ENCODE measurements around the gene CDH15. TPM values are rescaled to one million over a fixed set of nuclear protein-coding genes. Genes with fewer than 3 reads are reported as not detected.
"Not testable (repeated sequence)": the region's sequence is repeated elsewhere in the genome, so short reads cannot be mapped to it uniquely, and the experiment has no call there.

Gene CDH15
- total RNA-seq, 1 donor from 2014 or later: 0.06 TPM

DNA sequence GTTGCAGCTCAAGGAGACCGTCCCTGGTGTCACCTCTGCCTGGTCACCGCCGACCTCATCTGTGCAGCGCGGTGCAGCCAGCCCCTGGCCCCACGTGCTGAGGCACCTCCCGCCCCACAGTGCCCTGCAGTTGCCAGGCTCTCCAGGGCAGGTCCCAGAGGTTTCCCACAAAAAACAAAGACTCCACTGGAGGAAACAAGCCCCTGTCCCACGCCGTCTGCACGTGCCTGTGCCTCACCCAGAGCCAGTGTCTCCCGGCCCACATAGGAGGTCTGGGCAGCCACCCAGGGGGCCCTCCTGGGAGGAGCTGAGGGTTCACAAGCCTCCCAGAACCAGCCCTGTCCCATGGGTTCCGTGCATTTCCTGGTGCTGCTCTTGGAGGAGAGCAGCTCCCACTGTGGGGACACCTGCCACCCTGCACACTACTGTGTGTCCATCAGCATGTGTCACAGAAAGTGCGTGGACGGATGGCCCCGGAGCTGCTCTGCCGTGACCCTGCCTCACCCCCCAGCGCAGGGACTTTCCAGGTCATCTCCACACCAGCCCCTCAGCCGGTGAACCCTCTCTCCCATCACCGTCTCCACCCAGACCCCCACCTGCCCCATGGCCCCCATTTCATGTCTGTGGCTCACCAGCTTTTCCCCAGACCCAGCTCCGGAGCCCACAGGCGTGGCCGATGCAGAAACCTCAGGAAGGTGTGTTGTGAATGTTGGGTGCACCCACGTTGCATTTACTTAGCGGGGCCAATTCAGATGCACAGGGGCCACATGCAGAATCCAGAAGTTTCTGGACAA is 17.0 kb upstream of the CDH15 start:
- no peak for DNase-seq (ENCODE audit: extremely low read depth, low read depth, low spot score)

- DNase-seq (ENCODE audit: extremely low read depth, low read depth, low spot score): peak; percentile 3
Measured at GRCh38 chr16:89155184-89155679, 16.3 kb upstream of the CDH15 start.

DNA sequence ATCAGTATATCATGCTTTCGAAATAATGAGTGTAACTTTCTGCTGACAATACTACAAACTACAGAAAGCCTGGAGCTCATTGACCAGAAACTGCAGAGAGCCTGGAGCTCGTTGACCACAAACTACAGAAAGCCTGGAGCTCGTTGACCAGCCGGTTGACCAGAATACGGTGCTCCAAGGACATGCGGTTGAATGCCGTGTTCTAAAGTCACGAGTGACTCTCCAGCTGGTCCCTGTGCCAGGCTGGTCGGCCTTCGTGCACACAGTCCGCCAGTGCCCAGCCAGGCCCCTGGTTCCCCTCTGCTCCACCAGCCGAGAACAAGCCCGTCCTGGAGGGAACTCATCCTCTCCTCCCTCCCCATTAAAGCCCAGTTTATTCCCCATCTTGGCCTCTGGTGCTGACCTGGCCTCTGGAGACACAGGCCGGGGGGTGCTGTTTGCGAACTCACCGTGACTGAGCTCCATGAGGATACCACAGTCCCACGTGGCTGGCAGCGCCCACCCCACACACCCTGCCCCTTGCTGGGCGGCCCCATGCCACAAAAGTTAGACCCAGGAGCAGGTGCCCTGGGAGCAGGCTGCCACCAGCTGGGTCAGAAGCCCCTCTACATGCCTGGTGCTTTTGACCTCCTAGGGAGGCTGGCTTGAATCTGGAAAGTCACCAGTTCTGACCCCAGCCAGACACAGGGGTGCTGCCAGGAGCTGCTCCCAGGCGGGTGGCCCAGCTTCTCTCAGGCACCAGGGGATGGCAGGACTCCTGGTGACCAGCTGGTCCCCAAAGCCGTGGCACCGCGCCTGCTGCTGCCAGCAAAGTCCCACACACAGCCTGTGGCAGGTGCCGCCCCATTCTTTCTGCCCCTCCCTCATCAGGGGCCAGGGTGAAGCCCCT is 15.5 kb upstream of the CDH15 start:
- no peak for DNase-seq (ENCODE audit: extremely low read depth, low read depth, low spot score)

DNA sequence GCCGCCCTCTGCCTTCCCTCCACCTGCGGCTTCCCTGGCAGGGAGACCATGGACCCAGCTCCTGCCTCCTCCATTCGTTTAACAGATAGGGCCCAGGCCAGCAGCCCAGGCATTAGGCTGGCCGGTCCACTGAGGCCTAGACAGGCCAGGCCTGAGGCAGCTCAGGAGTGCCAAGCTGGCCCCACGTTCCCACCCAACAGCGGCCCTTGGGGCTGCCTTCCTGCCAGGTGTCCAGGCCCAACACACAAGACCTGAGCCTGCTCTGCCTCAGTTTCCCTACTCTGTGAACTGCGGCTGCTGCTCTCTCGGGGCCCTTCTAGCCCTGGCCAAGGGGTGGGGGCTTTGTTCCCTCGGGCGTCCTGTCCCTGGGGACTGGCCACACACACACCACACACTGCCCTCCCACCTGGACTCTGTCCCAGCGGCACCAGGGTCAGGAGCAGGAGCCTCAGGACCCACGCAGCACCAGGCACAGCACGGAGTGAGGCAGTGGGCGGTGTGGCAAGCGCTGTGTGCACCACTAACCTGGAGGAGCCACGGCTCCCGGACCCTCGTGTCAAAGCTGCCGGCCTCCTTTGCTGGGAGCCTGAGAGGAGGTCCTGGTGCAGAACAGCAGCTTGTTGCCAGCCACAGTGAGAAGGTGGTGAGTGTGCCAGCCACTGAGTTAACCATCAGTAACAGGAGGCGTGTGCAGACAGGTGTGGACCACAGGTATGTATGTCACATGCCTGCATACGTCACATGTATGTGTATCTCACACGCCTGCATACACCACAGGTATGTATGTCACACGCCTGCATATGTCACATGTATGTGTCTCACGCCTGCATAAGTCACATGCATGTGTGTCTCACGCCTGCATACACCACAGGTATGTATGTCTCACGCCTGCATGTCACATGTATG is 14.6 kb upstream of the CDH15 start:
- no peak for DNase-seq (ENCODE audit: extremely low read depth, low read depth, low spot score)

- DNase-seq (ENCODE audit: extremely low read depth, low read depth, low spot score): no peak
Measured at GRCh38 chr16:89157778-89158177, 13.8 kb upstream of the CDH15 start.

GRCh38 chr16:89159066-89159849 is 12.3 kb upstream of the CDH15 start:
- DNase-seq (ENCODE audit: extremely low read depth, low read depth, low spot score): no peak

- no peak for DNase-seq (ENCODE audit: extremely low read depth, low read depth, low spot score)
Measured at GRCh38 chr16:89159850-89160354, 11.6 kb upstream of the CDH15 start.

GRCh38 chr16:89160977-89161701 is 10.4 kb upstream of the CDH15 start:
- DNase-seq (ENCODE audit: extremely low read depth, low read depth, low spot score): no peak

DNA sequence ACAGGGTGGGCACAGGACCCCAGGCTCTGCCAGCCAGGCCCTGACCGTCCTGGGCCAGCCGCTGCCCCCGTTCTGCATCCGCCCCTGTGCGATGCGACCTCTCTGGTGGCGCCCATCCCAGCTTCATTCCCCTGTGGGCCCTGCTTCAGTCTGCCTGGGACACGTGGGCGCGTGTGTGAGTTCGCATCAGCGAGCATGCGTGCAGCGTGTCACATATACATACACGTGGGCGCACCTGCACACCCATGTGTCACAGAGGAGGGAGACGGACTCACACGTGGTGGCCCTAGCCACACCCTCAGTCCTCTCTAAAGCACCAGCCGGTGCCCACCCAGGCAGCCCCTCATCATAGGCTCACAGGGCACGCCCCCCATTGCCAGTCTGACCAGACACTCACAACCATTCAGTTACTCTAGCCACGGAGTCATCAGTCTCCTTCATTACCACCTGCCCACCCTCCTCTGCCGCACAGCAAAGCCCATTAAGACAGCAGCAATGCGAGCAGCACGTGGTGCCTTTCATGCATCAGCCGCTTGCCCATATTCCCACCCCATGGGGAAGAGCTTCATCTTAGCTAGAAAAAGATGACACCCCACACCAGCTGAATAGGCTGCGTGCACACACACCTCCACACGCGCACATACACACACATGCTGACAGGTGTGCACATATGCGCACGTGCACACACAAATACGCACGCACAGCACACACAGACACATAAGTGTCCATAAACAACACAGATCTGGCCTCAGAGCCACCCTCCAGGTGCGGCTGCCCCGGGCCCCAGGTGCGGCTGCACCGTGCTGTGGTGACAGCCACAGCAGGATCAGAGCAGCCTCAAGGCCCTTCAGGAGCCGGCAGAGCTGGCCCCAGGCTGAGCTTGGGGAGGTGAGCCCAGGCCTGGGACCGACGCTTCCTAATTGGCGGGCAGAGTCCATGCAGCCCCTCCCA is 9.5 kb upstream of the CDH15 start:
- DNase-seq (ENCODE audit: extremely low read depth, low read depth, low spot score): no peak

GRCh38 chr16:89163297-89163696 is 8.3 kb upstream of the CDH15 start:
- no peak for DNase-seq (ENCODE audit: extremely low read depth, low read depth, low spot score)

DNA sequence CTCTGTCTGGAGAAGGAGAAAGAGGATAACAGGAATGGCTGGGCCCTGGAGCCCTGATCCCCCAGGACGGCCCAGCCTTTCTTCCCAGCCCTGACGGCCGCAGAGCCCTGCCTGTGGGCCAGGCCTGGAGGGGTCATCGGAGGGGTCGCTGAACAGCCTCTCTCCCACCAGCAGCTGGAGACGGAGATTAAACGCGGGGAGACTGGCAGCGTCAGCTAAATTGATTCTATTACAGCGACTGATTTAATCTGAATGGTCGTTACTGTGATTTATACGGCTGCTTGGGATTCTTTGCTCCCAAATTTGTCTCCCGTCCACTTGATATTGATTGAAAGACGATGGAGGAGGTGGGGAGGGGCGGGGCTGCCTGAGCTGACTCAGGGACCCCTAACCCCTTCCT is 7.1 kb upstream of the CDH15 start:
- DNase-seq (ENCODE audit: extremely low read depth, low read depth, low spot score): no peak

DNA sequence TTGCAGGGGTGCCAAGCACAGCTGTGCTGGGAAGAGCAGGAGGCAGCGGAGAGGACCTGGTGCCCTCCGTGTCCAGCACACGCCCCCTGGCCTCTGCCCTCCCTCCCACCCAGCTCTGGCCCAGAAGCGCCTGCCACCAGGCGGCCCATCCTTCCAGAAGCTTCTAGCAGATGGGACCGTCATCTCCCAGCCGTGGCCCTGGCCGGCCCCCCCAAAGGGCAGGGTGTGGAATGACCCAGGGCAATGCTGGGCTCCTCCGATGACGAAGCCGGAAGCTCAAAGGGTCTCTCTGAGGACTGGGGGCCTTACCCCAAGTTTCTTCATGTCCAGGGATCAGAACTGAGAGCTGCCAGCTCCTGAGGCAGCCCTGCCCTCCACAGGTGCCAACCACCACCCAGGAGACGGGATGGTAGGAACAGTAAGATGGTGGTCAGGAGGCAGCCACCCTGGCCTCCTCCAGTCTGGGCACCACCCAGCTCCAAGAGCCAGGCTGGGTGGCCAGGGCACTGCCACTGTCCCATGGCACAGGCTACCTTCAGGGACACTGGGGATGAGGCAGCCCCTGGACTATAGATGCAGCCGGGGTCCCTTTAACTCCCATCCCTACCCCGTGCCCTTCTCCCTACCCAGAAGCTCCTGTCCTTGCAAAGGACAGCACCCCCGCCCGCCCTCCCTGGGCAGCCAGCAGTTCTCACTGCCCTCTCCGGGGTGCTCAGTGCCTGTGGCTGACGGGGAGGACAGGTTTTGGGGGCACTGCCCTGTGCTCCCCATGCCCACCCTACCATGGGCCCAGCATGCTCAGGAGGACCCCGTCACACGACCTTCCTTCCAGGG is 6.5 kb upstream of the CDH15 start:
- DNase-seq (ENCODE audit: extremely low read depth, low read depth, low spot score): no peak

DNA sequence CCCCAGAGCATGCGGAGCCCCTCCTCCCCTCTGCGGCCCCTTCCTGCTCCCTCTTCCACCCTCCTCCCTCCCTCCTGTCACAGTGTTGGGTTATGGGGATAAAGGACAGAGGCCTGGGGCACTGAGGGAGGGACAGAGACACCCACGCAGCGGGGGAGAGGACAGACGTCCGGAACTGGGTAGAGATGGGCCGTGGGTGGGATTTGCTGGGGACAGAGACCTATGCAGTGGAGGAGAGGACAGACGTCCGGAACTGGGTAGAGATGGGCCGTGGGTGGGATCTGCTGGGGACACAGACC is 5.9 kb upstream of the CDH15 start:
- DNase-seq (ENCODE audit: extremely low read depth, low read depth, low spot score): not testable (repeated sequence)

DNA sequence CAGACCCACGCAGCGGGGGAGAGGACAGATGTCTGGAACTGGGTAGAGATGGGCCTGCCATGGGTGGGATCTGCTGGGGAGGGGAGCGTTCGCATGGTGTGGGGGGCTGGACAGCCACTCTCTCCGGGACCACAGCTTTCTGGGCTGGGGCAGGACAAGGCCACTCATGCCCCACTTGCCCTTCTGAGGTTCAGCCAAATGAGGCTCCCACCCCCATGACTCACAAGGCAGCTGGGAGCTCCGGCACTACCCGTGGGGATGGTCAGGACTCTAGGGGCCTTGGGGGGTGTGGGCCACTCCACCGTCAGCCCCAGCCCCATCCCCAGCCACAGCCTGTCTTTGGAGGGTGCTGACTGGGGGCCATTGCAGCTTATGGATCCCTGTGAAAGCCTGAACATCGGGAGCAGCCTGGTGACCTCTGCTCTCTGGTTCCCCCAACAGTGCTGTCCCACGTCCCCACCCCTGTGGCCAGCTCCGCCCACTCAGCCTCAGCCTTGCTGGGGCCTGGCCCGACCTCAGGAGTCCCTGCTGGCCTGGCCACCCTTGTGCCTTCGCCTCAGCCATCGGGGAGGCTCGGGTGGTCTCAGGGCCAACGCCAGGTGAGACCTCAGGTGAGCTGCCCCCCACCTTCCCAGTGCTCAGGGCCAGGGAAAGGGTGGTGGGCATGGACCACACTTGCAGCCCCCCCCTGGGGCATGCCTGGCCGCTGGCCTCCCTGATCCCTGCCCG is 4.7 kb upstream of the CDH15 start:
- DNase-seq (ENCODE audit: extremely low read depth, low read depth, low spot score): no peak

- DNase-seq (ENCODE audit: extremely low read depth, low read depth, low spot score): no peak
Measured at GRCh38 chr16:89167425-89167941, 4.1 kb upstream of the CDH15 start.
